HepG2 (cell line): ENCODE results near the gene KIRREL3. TPM values are rescaled to one million over a fixed set of nuclear protein-coding genes. Genes with fewer than 3 reads are reported as not detected.

Source experiments
- ATAC-seq: fragments of 200-7000 bp; cut with Tn5 transposase; 3 replicates; pipeline ENCODE4 v1.9.1; 2020; ENCODE audit warnings: mild to moderate bottlenecking, moderate library complexity
- BruUV-seq: library from RNA; stranded (reverse); fragments of 400-500 nt; replicated peaks from 2 replicates; lab custom pipeline; 2021; lab: Mats Ljungman, UMichigan
- CTCF ChIA-PET: fragments of 300-600 bp; formaldehyde crosslinking; extraction: SDS; loops from one replicate; lab custom pipeline; 2021; ENCODE audit warnings: low total read pairs, inconsistent platforms, low intra/inter-chr PET ratio; lab: Yijun Ruan, JAX
- POLR2A ChIA-PET: fragments of 350-600 bp; sonication (Branson Sonifier 250); formaldehyde crosslinking; loops from one replicate; lab custom pipeline; 2020; ENCODE audit warnings: antibody characterized with exemption, inconsistent platforms; lab: Yijun Ruan, JAX
- DNase-seq: peaks from one replicate; pipeline ENCODE4 v3.0.0-alpha.2; 2015; ENCODE audit warnings: low spot score
- FAIRE-seq: peaks from 3 replicates; lab custom pipeline; 2011; peaks lifted over from hg19 to GRCh38; lab: Jason Lieb, UNC
- H2AFZ ChIP-seq: one replicate; pipeline ENCODE4 v1.6.1; 2011; ENCODE audit warnings: low read length, inconsistent platforms
- H3K27ac ChIP-seq: fragments of 300-600 bp; 3 replicates; pipeline ENCODE4 v1.8.0; 2011; ENCODE audit warnings: mixed run types, mild to moderate bottlenecking, mixed read lengths, low read length, inconsistent platforms; ENCODE audit not compliant: insufficient read depth; ENCODE audit errors: extremely low read length
- H3K27me3 ChIP-seq, 2 experiments: fragments of 200-600 bp in 1 of 2; 2 replicates in 1 of 2; 3 replicates in 1 of 2; pipeline versions ENCODE4 v1.6.0 to v1.8.0; 2011; ENCODE audit warnings: low read length in 2 of 2, mild to moderate bottlenecking in 2 of 2, moderate library complexity in 2 of 2, inconsistent platforms in 1 of 2; ENCODE audit not compliant: insufficient read depth in 2 of 2, control insufficient read depth in 1 of 2
- H3K36me3 ChIP-seq, 2 experiments: fragments of 200-600 bp in 1 of 2; replicated peaks in 1 of 2; 2 replicates in 1 of 2; 3 replicates in 1 of 2; pipeline versions ENCODE4 v1.5.1 to v1.8.0; 2011; ENCODE audit warnings: low read length in 2 of 2, inconsistent platforms in 1 of 2; ENCODE audit not compliant: insufficient read depth in 2 of 2, control insufficient read depth in 1 of 2
- H3K4me1 ChIP-seq: 2 replicates; pipeline ENCODE4 v1.5.1; 2012; ENCODE audit warnings: low read length, inconsistent platforms; ENCODE audit not compliant: insufficient read depth
- H3K4me2 ChIP-seq: 2 replicates; pipeline ENCODE4 v1.6.0; 2011; ENCODE audit warnings: low read depth, low read length, inconsistent platforms
- H3K4me3 ChIP-seq, 3 experiments: fragments of 200-600 bp in 1 of 3; sonication (generic), shearing (Covaris generic) in 1 of 3; replicated peaks in 1 of 3; 2 replicates each; pipeline ENCODE4 v1.5.1; 2011 to 2016; ENCODE audit warnings: low read length in 3 of 3, inconsistent platforms in 2 of 3, low read depth in 2 of 3, mild to moderate bottlenecking in 2 of 3, control low read depth in 1 of 3, mixed read lengths in 1 of 3; ENCODE audit not compliant: insufficient read depth in 1 of 3
- H3K79me2 ChIP-seq: one replicate; pipeline ENCODE4 v1.6.1; 2011; ENCODE audit warnings: low read length, inconsistent platforms; ENCODE audit not compliant: insufficient read depth
- H3K9ac ChIP-seq: 2 replicates; pipeline ENCODE4 v1.6.0; 2011; ENCODE audit warnings: mild to moderate bottlenecking, low read depth, low read length, inconsistent platforms; ENCODE audit not compliant: insufficient read depth
- H3K9me3 ChIP-seq: 2 replicates; pipeline ENCODE4 v1.5.1; 2012; ENCODE audit warnings: mild to moderate bottlenecking, low read length
- H4K20me1 ChIP-seq: 2 replicates; pipeline ENCODE4 v1.6.0; 2011; ENCODE audit warnings: inconsistent platforms, mild to moderate bottlenecking, low read length, moderate library complexity; ENCODE audit not compliant: insufficient read depth
- EEA1 ChIP-seq: sonication (generic); formaldehyde crosslinking; IDR thresholded peaks from 2 replicates; pipeline ENCODE4 v1.5.1; 2020; ENCODE audit warnings: mild to moderate bottlenecking, missing genetic modification reagents, borderline replicate concordance
- HNRNPL ChIP-seq: fragments of 200-400 bp; formaldehyde crosslinking; IDR thresholded peaks from 2 replicates; pipeline ENCODE4 v1.6.1; 2017; ENCODE audit warnings: mild to moderate bottlenecking, low read depth, low read length
- MXI1 ChIP-seq: IDR thresholded peaks from 3 replicates; pipeline ENCODE4 v1.6.1; 2012; ENCODE audit warnings: low read depth, low read length, inconsistent platforms, borderline replicate concordance
- ZBTB21 ChIP-seq: sonication (generic); formaldehyde crosslinking; IDR thresholded peaks from 2 replicates; pipeline ENCODE4 v1.4.0; 2020; ENCODE audit warnings: missing genetic modification reagents
- ZNF263 ChIP-seq: sonication (generic); formaldehyde crosslinking; IDR thresholded peaks from 2 replicates; pipeline ENCODE4 v1.4.0; 2020; ENCODE audit warnings: missing genetic modification reagents
- ZNF879 ChIP-seq: sonication (generic); formaldehyde crosslinking; IDR thresholded peaks from 2 replicates; pipeline ENCODE4 v1.8.1; 2023; ENCODE audit warnings: missing genetic modification reagents
- ZNF883 ChIP-seq: sonication (generic); formaldehyde crosslinking; IDR thresholded peaks from 2 replicates; pipeline ENCODE4 v1.5.1; 2020; ENCODE audit warnings: mild to moderate bottlenecking, missing genetic modification reagents; ENCODE audit errors: not compliant biosample characterization
- WGBS: methylation state at CpG from one replicate; pipeline ENCODE4 v1.1.6; 2017; ENCODE audit warnings: low lambda C conversion rate; 5-methylcytosine and 5-hydroxymethylcytosine counted together
- in situ Hi-C: cut with HindIII; loops from 2 replicates; pipeline ENCODE4 v1.10.0; 2017; ENCODE audit warnings: low pct_unique_long_range_greater_than_20kb; ENCODE audit not compliant: extremely low pct_ligation_motif_present
- intact Hi-C: fragments of 100-400 bp; cut with micrococcal nuclease; formaldehyde crosslinking; loops from one replicate; pipeline ENCODE4 v1.10.0; 2022; ENCODE audit not compliant: unreplicated experiment
- polyA plus RNA-seq, 8 experiments: library from polyadenylated mRNA; depleted of rRNA in 3 of 8; stranded (reverse) in 7 of 8; unstranded in 1 of 8; fragments of >200 nt; fragmentation: Illumina TruSeq in 4 of 8; extraction: Trizol in 4 of 8; gene quantifications; 2 replicates each; pipeline versions ENCODE4 v1.2.1 to v1.2.3, GENCODE V29; 2011 to 2016; ENCODE audit warnings: low read depth in 4 of 8, missing spikeins in 1 of 8, mixed read lengths in 1 of 8; ENCODE audit not compliant: insufficient read depth in 1 of 8
- total RNA-seq, 5 experiments: library from RNA; depleted of rRNA; stranded (reverse); fragments of >200 nt; fragmentation: Illumina TruSeq; extraction: Trizol; gene quantifications; 2 replicates each; pipeline ENCODE4 v1.2.3, GENCODE V29; 2016; ENCODE audit warnings: low read depth in 1 of 5
- TF ChIP-seq, protein P1 (sequence below): sonication (generic); formaldehyde crosslinking; IDR thresholded peaks from 2 replicates; pipeline ENCODE4 v1.4.0; 2020; ENCODE audit warnings: missing genetic modification reagents
- TF ChIP-seq, protein P2 (sequence below): sonication (generic); formaldehyde crosslinking; IDR thresholded peaks from 2 replicates; pipeline ENCODE4 v1.5.0; 2020; ENCODE audit warnings: missing genetic modification reagents
- TF ChIP-seq, protein P3 (sequence below): sonication (generic); formaldehyde crosslinking; IDR thresholded peaks from 2 replicates; pipeline ENCODE4 v1.5.0; 2020; ENCODE audit warnings: mild to moderate bottlenecking, missing genetic modification reagents, moderate library complexity
- TF ChIP-seq, protein P4 (sequence below): sonication (generic); formaldehyde crosslinking; IDR thresholded peaks from 2 replicates; pipeline ENCODE4 v1.5.1; 2020; ENCODE audit warnings: missing genetic modification reagents, mild to moderate bottlenecking, borderline replicate concordance
- TF ChIP-seq, protein P5 (sequence below): fragments of 450-650 bp; IDR thresholded peaks from 2 replicates; pipeline ENCODE4 v1.6.1; 2017; ENCODE audit warnings: mild to moderate bottlenecking
- TF ChIP-seq, protein P6 (sequence below): sonication (generic); formaldehyde crosslinking; IDR thresholded peaks from 2 replicates; pipeline ENCODE4 v1.8.0; 2023; ENCODE audit warnings: mild to moderate bottlenecking, missing genetic modification reagents

The KIRREL3 gene
- total and polyA plus RNA-seq, 2 of the 13 experiments (the other 11 are each of a cell fraction or from before 2014, with no cell fraction given) = not detected

DNA sequence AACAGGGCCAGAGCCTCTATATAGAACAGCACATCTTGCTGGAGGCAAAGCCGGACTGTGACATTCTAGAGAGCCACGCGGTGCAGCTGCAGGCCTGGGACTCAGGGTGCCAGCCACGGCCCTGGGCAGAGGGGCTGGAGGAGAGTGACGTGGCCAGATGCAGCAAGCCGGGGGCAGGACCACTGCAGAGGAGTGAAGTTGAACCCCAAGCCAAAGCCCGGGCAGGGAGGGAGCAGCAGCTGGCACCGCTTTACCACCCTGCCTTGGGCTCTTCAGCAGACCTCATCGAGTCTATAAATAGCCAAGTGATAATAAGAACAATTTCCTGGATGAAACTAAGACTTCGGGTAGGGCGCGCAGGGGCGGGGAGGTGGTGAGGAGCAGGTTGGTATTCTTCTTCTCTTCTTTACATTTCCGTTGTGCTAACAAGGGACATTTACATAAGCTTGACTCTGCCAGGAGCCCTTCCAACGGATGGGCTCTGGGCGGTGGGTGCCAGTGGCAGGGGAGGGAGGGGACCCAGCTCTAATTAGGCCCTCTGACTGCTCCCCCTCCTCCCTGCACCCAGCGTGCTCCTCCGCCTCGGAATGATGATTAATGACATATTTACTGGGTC, 534.9 kb downstream of the KIRREL3 start (continued):
- TF ChIP-seq, protein P1, sequence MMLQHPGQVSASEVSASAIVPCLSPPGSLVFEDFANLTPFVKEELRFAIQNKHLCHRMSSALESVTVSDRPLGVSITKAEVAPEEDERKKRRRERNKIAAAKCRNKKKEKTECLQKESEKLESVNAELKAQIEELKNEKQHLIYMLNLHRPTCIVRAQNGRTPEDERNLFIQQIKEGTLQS = no peak
- TF ChIP-seq, protein P2, sequence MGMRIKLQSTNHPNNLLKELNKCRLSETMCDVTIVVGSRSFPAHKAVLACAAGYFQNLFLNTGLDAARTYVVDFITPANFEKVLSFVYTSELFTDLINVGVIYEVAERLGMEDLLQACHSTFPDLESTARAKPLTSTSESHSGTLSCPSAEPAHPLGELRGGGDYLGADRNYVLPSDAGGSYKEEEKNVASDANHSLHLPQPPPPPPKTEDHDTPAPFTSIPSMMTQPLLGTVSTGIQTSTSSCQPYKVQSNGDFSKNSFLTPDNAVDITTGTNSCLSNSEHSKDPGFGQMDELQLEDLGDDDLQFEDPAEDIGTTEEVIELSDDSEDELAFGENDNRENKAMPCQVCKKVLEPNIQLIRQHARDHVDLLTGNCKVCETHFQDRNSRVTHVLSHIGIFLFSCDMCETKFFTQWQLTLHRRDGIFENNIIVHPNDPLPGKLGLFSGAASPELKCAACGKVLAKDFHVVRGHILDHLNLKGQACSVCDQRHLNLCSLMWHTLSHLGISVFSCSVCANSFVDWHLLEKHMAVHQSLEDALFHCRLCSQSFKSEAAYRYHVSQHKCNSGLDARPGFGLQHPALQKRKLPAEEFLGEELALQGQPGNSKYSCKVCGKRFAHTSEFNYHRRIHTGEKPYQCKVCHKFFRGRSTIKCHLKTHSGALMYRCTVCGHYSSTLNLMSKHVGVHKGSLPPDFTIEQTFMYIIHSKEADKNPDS = no peak
- TF ChIP-seq, protein P3, sequence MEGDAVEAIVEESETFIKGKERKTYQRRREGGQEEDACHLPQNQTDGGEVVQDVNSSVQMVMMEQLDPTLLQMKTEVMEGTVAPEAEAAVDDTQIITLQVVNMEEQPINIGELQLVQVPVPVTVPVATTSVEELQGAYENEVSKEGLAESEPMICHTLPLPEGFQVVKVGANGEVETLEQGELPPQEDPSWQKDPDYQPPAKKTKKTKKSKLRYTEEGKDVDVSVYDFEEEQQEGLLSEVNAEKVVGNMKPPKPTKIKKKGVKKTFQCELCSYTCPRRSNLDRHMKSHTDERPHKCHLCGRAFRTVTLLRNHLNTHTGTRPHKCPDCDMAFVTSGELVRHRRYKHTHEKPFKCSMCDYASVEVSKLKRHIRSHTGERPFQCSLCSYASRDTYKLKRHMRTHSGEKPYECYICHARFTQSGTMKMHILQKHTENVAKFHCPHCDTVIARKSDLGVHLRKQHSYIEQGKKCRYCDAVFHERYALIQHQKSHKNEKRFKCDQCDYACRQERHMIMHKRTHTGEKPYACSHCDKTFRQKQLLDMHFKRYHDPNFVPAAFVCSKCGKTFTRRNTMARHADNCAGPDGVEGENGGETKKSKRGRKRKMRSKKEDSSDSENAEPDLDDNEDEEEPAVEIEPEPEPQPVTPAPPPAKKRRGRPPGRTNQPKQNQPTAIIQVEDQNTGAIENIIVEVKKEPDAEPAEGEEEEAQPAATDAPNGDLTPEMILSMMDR (CRISPR knock-in tag) = no peak
- no peak for TF ChIP-seq EEA1 (CRISPR knock-in tag)
- TF ChIP-seq ZNF879 (CRISPR knock-in tag) = no peak
- TF ChIP-seq, all 625 proteins: peak for 0

DNA sequence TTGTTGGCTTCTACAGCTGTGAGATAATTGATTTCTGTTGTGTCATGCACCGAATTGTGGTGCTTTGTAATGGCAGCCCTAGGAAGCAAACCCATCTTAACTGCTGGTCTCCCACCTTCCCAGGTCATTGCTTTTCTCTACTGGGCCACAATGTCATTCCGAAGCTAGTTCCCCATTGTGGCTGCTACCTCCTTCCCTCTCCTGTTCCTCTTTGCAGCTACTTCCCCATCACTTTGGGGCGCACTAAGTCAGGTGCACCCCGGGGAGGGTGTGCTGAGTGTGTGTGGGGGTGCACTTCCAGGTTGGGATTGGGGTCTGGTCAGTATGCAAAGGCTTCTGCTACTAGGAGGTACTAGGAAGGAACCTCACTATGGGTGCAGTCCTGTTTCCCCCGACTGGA, 535.8 kb downstream of the KIRREL3 start:
- ATAC-seq (no peak), DNase-seq (no peak), FAIRE-seq (no peak)
- BruUV-seq = no TSS peak
- in situ Hi-C loops = no loop called here
- CTCF ChIA-PET = no interaction called here
- Histone ChIP-seq H2AFZ (no peak overlapping the region), H3K4me2 (no peak overlapping the region), H4K20me1 (no peaks in the 10 kb centered on the region), H3K27me3 (peaks cover 7 to 74% of the 10 kb centered on the region in 2 experiments; a peak in 3 of 5 replicates), H3K79me2 (no peaks in the 10 kb centered on the region), H3K4me3 (no peak overlapping the region), H3K27ac (no peak overlapping the region), H3K4me1 (no peaks in the 10 kb centered on the region), H3K9me3 (no peaks in the 10 kb centered on the region), H3K36me3 (no peaks in the 10 kb centered on the region), H3K9ac (no peak overlapping the region)
- POLR2A ChIA-PET = no interaction called here
- WGBS = 16% methylated on average over 5 of the region's 5 CpGs
- intact Hi-C loops = no loop called here
- TF ChIP-seq, protein P4, sequence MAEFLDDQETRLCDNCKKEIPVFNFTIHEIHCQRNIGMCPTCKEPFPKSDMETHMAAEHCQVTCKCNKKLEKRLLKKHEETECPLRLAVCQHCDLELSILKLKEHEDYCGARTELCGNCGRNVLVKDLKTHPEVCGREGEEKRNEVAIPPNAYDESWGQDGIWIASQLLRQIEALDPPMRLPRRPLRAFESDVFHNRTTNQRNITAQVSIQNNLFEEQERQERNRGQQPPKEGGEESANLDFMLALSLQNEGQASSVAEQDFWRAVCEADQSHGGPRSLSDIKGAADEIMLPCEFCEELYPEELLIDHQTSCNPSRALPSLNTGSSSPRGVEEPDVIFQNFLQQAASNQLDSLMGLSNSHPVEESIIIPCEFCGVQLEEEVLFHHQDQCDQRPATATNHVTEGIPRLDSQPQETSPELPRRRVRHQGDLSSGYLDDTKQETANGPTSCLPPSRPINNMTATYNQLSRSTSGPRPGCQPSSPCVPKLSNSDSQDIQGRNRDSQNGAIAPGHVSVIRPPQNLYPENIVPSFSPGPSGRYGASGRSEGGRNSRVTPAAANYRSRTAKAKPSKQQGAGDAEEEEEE (CRISPR knock-in tag) = no peak
- TF ChIP-seq HNRNPL (no peak), ZNF263 (CRISPR knock-in tag) (no peak), ZBTB21 (CRISPR knock-in tag) (no peak), ZNF883 (CRISPR knock-in tag) (no peak), MXI1 (no peak)
- TF ChIP-seq, protein P5, sequence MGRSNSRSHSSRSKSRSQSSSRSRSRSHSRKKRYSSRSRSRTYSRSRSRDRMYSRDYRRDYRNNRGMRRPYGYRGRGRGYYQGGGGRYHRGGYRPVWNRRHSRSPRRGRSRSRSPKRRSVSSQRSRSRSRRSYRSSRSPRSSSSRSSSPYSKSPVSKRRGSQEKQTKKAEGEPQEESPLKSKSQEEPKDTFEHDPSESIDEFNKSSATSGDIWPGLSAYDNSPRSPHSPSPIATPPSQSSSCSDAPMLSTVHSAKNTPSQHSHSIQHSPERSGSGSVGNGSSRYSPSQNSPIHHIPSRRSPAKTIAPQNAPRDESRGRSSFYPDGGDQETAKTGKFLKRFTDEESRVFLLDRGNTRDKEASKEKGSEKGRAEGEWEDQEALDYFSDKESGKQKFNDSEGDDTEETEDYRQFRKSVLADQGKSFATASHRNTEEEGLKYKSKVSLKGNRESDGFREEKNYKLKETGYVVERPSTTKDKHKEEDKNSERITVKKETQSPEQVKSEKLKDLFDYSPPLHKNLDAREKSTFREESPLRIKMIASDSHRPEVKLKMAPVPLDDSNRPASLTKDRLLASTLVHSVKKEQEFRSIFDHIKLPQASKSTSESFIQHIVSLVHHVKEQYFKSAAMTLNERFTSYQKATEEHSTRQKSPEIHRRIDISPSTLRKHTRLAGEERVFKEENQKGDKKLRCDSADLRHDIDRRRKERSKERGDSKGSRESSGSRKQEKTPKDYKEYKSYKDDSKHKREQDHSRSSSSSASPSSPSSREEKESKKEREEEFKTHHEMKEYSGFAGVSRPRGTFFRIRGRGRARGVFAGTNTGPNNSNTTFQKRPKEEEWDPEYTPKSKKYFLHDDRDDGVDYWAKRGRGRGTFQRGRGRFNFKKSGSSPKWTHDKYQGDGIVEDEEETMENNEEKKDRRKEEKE = no peak
- TF ChIP-seq, protein P6, sequence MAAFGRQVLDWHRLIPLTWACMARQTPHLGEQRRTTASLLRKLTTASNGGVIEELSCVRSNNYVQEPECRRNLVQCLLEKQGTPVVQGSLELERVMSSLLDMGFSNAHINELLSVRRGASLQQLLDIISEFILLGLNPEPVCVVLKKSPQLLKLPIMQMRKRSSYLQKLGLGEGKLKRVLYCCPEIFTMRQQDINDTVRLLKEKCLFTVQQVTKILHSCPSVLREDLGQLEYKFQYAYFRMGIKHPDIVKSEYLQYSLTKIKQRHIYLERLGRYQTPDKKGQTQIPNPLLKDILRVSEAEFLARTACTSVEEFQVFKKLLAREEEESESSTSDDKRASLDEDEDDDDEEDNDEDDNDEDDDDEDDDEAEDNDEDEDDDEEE = no peak
